H1 (cell line): ENCODE measurements around the gene TRAF5. TPM values are rescaled to one million over a fixed set of nuclear protein-coding genes. Genes with fewer than 3 reads are reported as not detected.

Experiments
- BCL11A ChIP-seq, 2 experiments: IDR thresholded peaks; one replicate each; pipeline ENCODE4 v1.6.1; 2011; ENCODE audit warnings: low read depth in 2 of 2, low read length in 2 of 2, mild to moderate bottlenecking in 2 of 2
- CHD7 ChIP-seq: fragments of 300-600 bp; sonication (generic); IDR thresholded peaks from 2 replicates; pipeline ENCODE4 v1.7.1; 2012; ENCODE audit warnings: low read length, moderate library complexity, mild to moderate bottlenecking, inconsistent platforms; ENCODE audit not compliant: insufficient replicate concordance
- PHF8 ChIP-seq: fragments of 200-600 bp; sonication (generic); conservative IDR thresholded peaks from 2 replicates; pipeline ENCODE4 v1.7.1; 2012; ENCODE audit warnings: low read depth, mild to moderate bottlenecking, inconsistent platforms, low read length, moderate library complexity
- POLR2A ChIP-seq, 2 experiments: IDR thresholded peaks; 1 replicate in 1 of 2; 2 replicates in 1 of 2; pipeline ENCODE4 v1.6.1; 2011; ENCODE audit warnings: low read depth in 2 of 2, low read length in 2 of 2, mild to moderate bottlenecking in 2 of 2; ENCODE audit errors: control extremely low read depth in 1 of 2
- RXRA ChIP-seq: IDR thresholded peaks from 2 replicates; pipeline ENCODE4 v1.6.1; 2011; ENCODE audit warnings: low read depth, mild to moderate bottlenecking, low read length, moderate library complexity; ENCODE audit not compliant: insufficient read depth
- polyA plus RNA-seq, 7 experiments: library from polyadenylated mRNA; depleted of rRNA in 3 of 7; stranded (reverse) in 5 of 7; unstranded in 2 of 7; fragments of >200 nt in 5 of 7; fragments of 200-250 nt in 2 of 7; gene quantifications; 1 replicate in 5 of 7; 2 replicates in 1 of 7; 4 replicates in 1 of 7; pipeline versions ENCODE4 v1.2.1 to v1.2.3, GENCODE V29; 2011 to 2013; ENCODE audit warnings: missing spikeins in 2 of 7, mixed read lengths in 2 of 7
- total RNA-seq: library from RNA; stranded (reverse); fragmentation: NEBNext Ultra II Directional; extraction: Animal tissue kit (Norgen Biotek cat#: 25700); gene quantifications from 2 replicates; pipeline ENCODE4 v1.2.1, GENCODE V29; 2021

TRAF5 gene
- total and polyA plus RNA-seq, 2 of the 8 experiments (the other 6 are each of a cell fraction or from before 2014, with no cell fraction given), result 13.0 to 17.1 TPM

- TF ChIP-seq CHD7 (no peak), PHF8 (no peak), RXRA (no peak), POLR2A (IDR thresholded peaks at IDR 0.05; ENCODE audit: control extremely low read depth in 1 of 2, low read depth in 2 of 2, low read length in 2 of 2) (no peak), BCL11A (IDR thresholded peaks at IDR 0.05; ENCODE audit: low read depth in 2 of 2, low read length in 2 of 2) (no peak)
These were observed 1.4 kb upstream of the TRAF5 start (continued) for GRCh38 chr1:211324992-211325775.
